Measurements from ENCODE around the gene TENM4. TPM values are rescaled to one million over a fixed set of nuclear protein-coding genes. Genes with fewer than 3 reads are reported as not detected.

The TENM4 gene
- total RNA-seq, 1 donor from 2014 or later: 3.8 TPM

- peaks cover 10% of the 10 kb centered on the region for H3K4me1 Mint-ChIP-seq (ENCODE audit: low read depth)
- H3K36me3 Mint-ChIP-seq (ENCODE audit: low read depth): no peaks in the 10 kb centered on the region
- no peaks in the 10 kb centered on the region for H3K9me3 Mint-ChIP-seq (ENCODE audit: low read depth)
- no peak for TF ChIP-seq CTCF (IDR thresholded peaks at IDR 0.05)
- no peak overlapping the region for H3K4me3 Mint-ChIP-seq (ENCODE audit: unreplicated experiment)
- no peaks in the 10 kb centered on the region for H3K27me3 Mint-ChIP-seq (ENCODE audit: low read depth)
- no peak for DNase-seq (ENCODE audit: low spot score)
- no peak overlapping the region for H3K27ac Mint-ChIP-seq (ENCODE audit: unreplicated experiment)
Measured at GRCh38 chr11:79047321-79047720, 393.5 kb downstream of the TENM4 start.

DNA sequence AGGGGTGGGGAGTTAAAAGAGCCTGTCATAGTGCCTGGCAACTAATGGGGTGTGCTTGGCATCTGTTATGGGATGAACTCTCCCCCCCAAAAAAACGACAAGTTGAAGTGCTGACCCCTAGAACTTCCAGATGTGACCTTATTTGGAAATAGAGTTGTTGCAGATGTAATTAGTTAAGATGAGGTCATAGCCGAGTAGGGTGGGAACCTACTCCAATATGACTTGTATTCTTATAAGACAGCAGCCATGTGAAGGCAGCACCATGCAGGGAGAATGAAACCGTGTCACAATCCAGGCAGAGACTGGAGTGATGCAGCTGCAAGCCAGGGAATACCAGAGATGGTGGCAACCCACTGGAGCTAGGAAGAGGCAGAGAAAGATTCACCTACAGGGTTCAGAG lies 394.5 kb downstream of the TENM4 start:
- no peaks in the 10 kb centered on the region for H3K27me3 Mint-ChIP-seq (ENCODE audit: low read depth)
- no peaks in the 10 kb centered on the region for H3K36me3 Mint-ChIP-seq (ENCODE audit: low read depth)
- H3K27ac Mint-ChIP-seq (ENCODE audit: unreplicated experiment): no peak overlapping the region
- H3K9me3 Mint-ChIP-seq (ENCODE audit: low read depth): no peaks in the 10 kb centered on the region
- no peak for TF ChIP-seq CTCF (IDR thresholded peaks at IDR 0.05)
- H3K4me1 Mint-ChIP-seq (ENCODE audit: low read depth): peaks cover 10% of the 10 kb centered on the region
- no peak for DNase-seq (ENCODE audit: low spot score)
- H3K4me3 Mint-ChIP-seq (ENCODE audit: unreplicated experiment): no peak overlapping the region

- Mint-ChIP-seq H3K27me3 (ENCODE audit: low read depth) (no peaks in the 10 kb centered on the region), H3K36me3 (ENCODE audit: low read depth) (no peaks in the 10 kb centered on the region), H3K4me3 (ENCODE audit: unreplicated experiment) (no peak overlapping the region)
Measured at GRCh38 chr11:79045800-79046304, 395.0 kb downstream of the TENM4 start.

GRCh38 chr11:79045018-79045799 lies 395.6 kb downstream of the TENM4 start:
- Mint-ChIP-seq H3K27me3 (ENCODE audit: low read depth) (no peaks in the 10 kb centered on the region), H3K36me3 (ENCODE audit: low read depth) (no peaks in the 10 kb centered on the region), H3K4me3 (ENCODE audit: unreplicated experiment) (no peak overlapping the region), H3K27ac (ENCODE audit: unreplicated experiment) (no peak overlapping the region), H3K9me3 (ENCODE audit: low read depth) (no peaks in the 10 kb centered on the region), H3K4me1 (ENCODE audit: low read depth) (peaks cover 10% of the 10 kb centered on the region)
- no peak for DNase-seq (ENCODE audit: low spot score)
- TF ChIP-seq CTCF (IDR thresholded peaks at IDR 0.05): no peak

More at GRCh38 chr11:79045800-79046304, 395.0 kb downstream of the TENM4 start:
- no peak overlapping the region for H3K27ac Mint-ChIP-seq (ENCODE audit: unreplicated experiment)
- no peak for DNase-seq (ENCODE audit: low spot score)
- no peaks in the 10 kb centered on the region for H3K9me3 Mint-ChIP-seq (ENCODE audit: low read depth)
- peaks cover 10% of the 10 kb centered on the region for H3K4me1 Mint-ChIP-seq (ENCODE audit: low read depth)
- TF ChIP-seq CTCF (IDR thresholded peaks at IDR 0.05): no peak

DNA sequence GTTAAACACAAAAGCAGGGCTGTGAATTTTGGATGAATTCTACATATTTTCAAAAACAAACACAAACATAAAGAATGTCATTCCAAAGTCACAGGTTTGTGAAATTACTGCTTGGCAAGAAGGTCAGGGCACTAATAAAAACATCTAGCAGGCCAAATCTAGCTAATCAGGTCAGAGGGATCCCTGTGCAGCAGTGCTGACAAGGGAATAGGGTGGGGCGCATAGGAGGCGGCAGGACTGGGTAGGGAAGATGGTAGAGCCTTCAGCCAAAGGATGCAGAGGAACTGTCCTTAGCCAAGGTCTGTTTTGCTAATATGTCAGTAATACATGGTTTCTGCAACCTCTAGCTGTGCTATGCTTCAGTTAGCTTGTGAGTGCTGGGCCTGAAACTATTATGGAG lies 396.6 kb downstream of the TENM4 start:
- H3K27me3 Mint-ChIP-seq (ENCODE audit: low read depth): no peaks in the 10 kb centered on the region
- TF ChIP-seq CTCF (IDR thresholded peaks at IDR 0.05): no peak
- no peak for DNase-seq (ENCODE audit: low spot score)
- H3K27ac Mint-ChIP-seq (ENCODE audit: unreplicated experiment): no peak overlapping the region
- H3K36me3 Mint-ChIP-seq (ENCODE audit: low read depth): no peaks in the 10 kb centered on the region
- no peaks in the 10 kb centered on the region for H3K9me3 Mint-ChIP-seq (ENCODE audit: low read depth)
- peaks cover 12% of the 10 kb centered on the region for H3K4me1 Mint-ChIP-seq (ENCODE audit: low read depth)
- H3K4me3 Mint-ChIP-seq (ENCODE audit: unreplicated experiment): no peak overlapping the region

Data from chondrocyte (in vitro differentiated cells).